Measurements from ENCODE around the gene HHIPL1.

Gene HHIPL1

DNA sequence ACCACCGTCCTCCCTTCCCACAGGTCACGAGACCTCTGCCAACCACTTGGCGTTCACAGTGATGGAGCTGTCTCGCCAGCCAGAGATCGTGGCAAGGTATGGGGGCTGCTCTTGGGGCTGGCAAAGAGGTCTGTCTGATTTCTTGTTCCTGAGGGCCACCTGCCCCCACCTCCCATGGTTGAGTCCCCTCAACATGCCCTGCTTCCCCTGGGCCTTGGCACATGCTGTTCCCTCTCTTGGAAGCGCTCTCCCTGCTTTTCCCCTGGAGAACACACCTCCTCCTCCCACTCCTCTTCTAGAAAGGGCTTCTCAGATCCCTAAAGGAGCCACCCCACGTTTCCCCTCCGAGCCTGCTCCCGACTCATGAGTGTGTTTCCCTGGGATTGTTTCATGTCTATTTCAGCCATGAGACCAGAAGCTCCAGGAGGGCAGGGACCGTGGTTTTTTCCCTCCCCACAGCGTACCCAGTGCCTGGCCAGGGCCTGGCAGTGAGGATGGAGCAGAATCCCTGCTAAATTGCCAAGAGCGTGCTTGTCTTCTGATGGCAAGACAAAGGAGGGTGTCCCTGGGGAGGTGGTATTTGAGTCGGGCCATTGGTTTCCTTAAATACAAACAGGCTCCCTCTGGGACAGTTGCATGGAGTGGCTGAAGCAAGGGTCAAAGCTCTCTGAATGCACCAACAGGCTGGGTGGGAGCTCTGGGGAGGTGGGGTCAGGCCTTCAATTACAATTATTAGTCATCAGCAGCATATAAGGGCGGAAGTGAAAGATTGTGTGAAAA lies 73.3 kb downstream of the HHIPL1 start:
- no peak for DNase-seq

GRCh38 chr14:99718811-99719192 lies 73.9 kb downstream of the HHIPL1 start:
- no peak for DNase-seq

DNA sequence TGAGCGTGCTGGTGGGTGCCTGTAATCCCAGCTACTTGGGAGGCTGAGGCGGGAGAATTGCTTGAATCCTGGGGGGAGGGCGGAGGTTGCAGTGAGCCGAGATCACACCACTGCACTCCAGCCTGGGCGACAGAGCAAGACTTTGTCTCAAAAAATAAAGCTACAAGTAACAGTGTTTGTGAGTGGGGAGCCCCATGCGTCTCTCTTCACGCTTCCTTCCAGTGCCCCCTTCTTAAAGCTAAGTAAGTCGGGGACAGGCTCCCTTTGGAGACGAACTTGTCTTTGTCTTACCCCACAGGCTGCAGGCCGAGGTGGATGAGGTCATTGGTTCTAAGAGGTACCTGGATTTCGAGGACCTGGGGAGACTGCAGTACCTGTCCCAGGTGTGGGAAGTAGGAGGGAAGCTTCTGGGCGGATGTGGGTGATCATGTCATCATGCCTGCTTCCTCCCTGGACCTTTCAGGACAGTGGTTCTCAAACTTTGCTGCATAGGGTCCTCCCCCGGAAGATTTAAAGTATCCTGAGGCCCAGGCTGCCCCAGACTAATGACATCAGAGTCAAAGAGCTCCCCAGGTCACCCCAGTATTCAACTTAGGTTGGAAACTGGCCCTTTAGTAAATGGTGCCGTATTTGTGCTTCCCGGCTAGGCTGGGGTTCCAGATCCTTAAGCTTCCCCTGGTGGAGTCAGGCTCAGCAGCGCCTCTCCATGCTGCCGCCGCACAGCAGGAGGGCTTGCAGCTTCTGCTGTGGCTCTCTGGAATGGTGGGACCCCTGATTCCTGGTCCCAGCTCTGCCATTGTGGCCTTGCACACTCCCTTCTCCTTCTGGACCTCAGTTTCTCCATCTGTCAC lies 76.2 kb downstream of the HHIPL1 start:
- no peak for DNase-seq

DNA sequence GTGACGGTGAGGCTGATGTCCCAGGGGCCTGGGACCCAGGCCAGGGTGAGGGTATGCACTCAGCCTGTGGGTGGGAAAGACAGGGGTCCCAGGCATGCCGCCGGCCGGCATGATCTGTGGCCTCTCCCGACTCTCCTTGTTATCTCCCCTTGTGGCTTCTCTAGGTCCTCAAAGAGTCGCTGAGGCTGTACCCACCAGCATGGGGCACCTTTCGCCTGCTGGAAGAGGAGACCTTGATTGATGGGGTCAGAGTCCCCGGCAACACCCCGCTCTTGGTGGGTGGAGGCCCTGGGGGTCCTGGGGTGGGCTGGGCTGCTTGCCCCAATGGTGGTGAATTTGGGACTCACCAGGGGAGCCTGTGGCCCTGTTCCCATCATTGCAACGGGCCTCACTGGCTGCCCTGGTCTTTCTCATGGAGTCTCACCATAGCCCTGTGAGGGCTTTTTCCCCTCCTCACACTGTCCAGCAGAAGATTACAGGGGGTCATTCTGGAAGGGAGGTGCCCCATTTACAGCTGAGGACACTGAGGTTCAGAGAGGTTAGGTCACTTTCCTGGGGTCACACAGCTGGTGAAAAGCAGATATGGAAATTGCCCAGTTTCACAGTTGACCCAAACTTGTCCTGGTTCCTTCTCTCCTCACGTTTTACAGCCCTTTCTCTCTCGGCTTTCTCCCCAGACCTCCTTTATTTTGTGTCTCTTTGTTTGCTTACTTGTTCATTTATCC lies 77.0 kb downstream of the HHIPL1 start:
- no peak for DNase-seq

- DNase-seq = no peak
These were observed 77.8 kb downstream of the HHIPL1 start for GRCh38 chr14:99722741-99723140.

GRCh38 chr14:99724196-99724891 lies 79.4 kb downstream of the HHIPL1 start:
- no peak for DNase-seq

GRCh38 chr14:99724939-99725773 lies 80.2 kb downstream of the HHIPL1 start:
- DNase-seq = no peak

DNA sequence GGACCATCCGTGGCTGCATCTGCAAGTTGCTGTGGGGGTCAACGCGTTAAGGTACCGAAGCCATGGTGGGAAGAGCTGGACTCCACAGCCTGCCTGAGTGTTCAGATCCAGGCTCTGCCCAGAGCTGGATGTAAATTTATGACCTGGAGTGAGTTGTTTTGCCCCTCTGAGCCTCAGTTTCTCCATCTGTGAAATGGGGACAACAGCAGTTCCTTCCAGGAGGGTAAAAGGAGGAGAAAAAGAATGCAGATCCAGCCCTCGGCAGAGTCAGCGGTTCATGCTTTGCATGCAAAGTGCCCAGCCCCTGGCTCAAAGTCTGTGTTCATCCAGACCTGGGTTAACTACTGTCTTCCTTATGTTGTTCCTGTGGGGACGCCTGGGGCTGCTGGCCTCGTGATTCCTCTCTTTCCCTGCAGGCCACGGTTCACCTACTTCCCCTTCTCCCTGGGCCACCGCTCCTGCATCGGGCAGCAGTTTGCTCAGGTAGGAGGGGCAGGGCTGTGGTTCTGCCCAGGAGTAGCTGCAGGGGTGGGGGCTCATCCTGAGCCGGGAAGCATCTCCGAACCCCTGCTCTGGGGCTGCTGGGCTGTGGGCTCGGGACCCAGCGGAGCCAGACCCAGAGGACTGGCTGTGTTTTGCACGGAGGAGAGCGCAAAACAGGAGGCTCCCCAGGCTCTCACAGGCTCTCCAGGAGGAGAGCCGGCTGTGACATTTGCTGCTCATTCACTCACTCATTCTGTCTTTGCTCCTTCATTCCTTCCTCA lies 81.0 kb downstream of the HHIPL1 start:
- DNase-seq = no peak

- DNase-seq = no peak
These were observed 81.7 kb downstream of the HHIPL1 start for GRCh38 chr14:99726538-99727095.

DNA sequence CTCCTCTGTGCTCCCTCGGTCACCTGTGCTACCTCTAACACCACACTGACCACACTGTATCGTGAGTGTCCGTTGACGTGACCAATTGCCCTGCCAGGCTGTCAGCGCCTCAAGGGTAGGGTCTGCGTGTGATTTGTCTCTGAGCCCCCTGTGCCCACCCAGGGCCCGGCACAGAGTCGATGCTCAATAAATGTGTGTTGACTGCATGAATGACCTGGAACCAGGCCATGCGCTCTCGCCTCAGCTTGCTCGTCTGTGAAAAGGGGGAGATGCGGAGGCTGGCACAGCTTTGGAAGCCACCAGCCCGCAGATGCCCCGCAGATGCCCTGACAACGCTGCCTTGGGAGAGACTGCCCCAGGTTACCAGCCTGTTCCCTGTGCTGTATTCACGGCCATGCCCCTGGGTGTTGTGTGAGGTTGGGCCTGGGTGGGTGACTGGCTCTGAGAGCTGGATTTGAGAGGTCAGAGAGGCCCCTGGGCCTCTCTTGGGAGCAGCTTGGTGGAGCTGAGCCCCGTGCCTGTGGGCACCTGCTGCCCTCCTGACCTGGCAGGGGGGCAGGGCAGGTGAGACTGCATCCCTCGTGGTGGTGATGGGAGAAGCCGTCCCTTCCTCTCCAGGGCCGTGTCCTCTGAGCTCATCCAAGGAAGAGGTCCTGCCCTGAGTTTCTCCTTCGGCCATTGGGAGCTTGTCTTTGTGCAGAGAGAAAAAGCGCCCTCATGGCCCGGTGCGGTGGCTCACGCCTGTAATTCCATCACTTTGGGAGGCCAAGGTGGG lies 82.4 kb downstream of the HHIPL1 start:
- no peak for DNase-seq

DNA sequence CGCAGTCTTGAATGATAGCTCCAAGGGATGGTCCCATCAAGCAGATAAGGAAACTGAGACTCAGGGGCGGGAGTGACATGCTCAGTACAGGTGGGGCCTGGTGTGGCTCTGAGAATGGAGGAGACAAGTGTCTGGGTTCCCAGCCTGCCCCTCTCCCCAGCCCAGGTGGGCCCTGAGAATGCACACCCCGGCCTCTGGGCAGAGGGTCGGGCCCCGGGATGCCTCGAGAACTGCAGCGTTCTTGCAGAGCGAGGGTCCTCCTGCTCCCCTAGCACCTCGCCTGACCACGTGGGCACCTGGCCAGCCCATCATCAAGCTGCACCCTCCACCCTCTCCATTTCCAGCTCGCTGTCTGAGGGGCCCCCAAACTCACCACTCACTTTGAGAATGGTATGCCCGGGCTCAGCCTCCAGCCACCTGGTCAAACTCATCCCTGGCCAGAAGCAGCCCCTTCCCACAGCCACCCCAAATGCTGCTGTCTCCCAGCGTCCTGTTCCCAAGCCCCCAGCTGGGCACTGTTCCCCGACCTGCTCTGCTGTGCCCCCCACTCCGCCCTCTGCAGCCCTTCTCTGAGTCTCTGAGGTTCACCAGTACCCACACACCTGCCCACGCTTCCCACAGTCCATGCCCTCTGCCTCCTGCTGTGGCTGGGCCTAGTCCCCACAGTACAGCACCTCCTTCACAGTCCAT lies 83.4 kb downstream of the HHIPL1 start:
- no peak for DNase-seq

DNA sequence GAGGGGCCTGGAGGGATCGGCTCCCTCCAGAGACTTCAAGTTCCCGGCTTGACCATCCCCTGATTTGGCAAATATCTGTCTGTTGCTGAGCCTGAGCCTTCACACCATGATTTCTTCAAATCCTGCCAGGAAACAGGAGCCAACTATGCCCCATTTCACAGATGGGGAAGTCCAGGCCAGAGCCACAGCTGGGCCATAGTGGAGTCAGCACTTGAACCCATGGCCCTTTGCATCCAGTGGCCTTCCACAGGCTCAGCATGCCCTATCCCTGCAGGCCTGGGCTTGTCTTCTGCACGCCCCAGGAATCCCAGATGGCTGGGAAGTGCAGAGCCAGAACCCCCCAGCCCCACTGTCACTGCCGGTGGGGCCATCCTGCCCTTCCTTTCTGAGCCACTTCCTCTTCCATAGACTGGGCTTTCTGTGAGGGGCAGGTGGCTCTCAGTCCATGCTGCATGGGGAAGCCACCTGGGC lies 84.1 kb downstream of the HHIPL1 start:
- no peak for DNase-seq

Data from CD4-positive, alpha-beta T cell treated with Interleukin-1 beta for 1 hour (primary cell).